ENCODE results near the gene BFSP1. TPM values are rescaled to one million over a fixed set of nuclear protein-coding genes. Genes with fewer than 3 reads are reported as not detected.

BFSP1 gene
- total and polyA plus RNA-seq, 2 experiments from 2014 or later = 2.7 to 4.9 TPM

DNA sequence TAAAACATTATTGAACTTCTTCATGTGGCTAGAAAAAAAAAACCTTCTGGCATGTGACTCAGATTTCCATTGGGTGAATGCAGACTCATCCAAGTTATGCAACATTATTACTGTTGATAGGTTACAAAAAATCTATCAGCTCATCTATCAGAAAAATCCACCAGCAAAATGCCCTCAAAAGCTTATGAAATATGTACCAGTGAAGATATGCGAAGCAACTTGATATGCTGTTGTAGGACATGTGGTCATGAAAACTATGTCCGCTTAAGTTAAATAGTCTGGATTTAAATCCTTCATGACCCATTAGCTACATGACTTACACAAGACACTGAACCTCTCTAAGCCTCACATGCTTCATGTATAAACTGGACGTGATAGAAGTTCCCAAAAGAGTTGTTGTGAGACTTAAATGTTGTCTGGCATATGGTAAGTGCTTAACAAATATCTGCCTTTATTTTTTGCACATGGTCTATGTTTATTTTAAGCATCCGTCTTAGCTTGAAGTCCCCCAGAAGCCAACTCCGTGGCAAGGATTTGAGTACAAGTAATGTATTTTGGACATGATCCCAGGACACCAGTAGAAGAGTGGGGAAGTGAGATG, 12.5 kb upstream of the BFSP1 start:
- ATAC-seq (no peak), DNase-seq (ENCODE audit: low spot score) (no peak)
- no peak overlapping the region for H3K27ac ChIP-seq (ENCODE audit: low read depth)
- H3K36me3 ChIP-seq (ENCODE audit: insufficient read depth) = no peaks in the 10 kb centered on the region
- Mint-ChIP-seq H3K4me3 (no peak overlapping the region), H3K36me3 (ENCODE audit: low read depth) (no peaks in the 10 kb centered on the region), H3K27me3 (ENCODE audit: insufficient read depth, low read depth, poor library complexity) (peaks cover 3% of the 10 kb centered on the region), H3K27ac (no peak overlapping the region), H3K9me3 (no peaks in the 10 kb centered on the region), H3K4me1 (peaks cover 4% of the 10 kb centered on the region; the same call in 2 of the 3 replicates)
- no peaks in the 10 kb centered on the region for H3K9me2 ChIP-seq (ENCODE audit: insufficient read depth)
- H3K4me2 ChIP-seq = no peak overlapping the region
- no peaks in the 10 kb centered on the region for H3K79me2 ChIP-seq (replicated peaks; ENCODE audit: insufficient read depth)
- peak overlapping the region; percentile 35; the same call in 1 of the 2 replicates for H2AFZ ChIP-seq
- no peak for TF ChIP-seq EZH2 (IDR thresholded peaks at IDR 0.05; ENCODE audit: low read depth, unreplicated experiment)
- TF ChIP-seq CTCF (conservative IDR thresholded peaks at IDR 0.05; ENCODE audit: low read depth in 2 of 2) = no peak
- TF ChIP-seq STAT1 (IDR thresholded peaks at IDR 0.05; ENCODE audit: unreplicated experiment) = no peak
- no peak for TF ChIP-seq POLR2AphosphoS5 (IDR thresholded peaks at IDR 0.05; ENCODE audit: low read depth)
- no peak for TF ChIP-seq CREB1 (CRISPR knock-in tag; IDR thresholded peaks at IDR 0.05; ENCODE audit: low read depth)
- no peak for TF ChIP-seq EZH2phosphoT487 (IDR thresholded peaks at IDR 0.05; ENCODE audit: unreplicated experiment)
- no peak for TF ChIP-seq ZNF114 (CRISPR knock-in tag; IDR thresholded peaks at IDR 0.05)
- TF ChIP-seq REST (IDR thresholded peaks at IDR 0.05; ENCODE audit: unreplicated experiment) = no peak
- no peak for TF ChIP-seq ZNF331 (CRISPR knock-in tag; IDR thresholded peaks at IDR 0.05; ENCODE audit: low read depth)
- TF ChIP-seq ZNF462 (CRISPR knock-in tag; IDR thresholded peaks at IDR 0.05) = no peak
- no peak for TF ChIP-seq NANOG (IDR thresholded peaks at IDR 0.05; ENCODE audit: borderline replicate concordance)
- TF ChIP-seq, protein P1, sequence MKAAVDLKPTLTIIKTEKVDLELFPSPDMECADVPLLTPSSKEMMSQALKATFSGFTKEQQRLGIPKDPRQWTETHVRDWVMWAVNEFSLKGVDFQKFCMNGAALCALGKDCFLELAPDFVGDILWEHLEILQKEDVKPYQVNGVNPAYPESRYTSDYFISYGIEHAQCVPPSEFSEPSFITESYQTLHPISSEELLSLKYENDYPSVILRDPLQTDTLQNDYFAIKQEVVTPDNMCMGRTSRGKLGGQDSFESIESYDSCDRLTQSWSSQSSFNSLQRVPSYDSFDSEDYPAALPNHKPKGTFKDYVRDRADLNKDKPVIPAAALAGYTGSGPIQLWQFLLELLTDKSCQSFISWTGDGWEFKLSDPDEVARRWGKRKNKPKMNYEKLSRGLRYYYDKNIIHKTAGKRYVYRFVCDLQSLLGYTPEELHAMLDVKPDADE (IDR thresholded peaks at IDR 0.05) = no peak
- no peak for TF ChIP-seq JUNB (IDR thresholded peaks at IDR 0.05; ENCODE audit: unreplicated experiment)
- H3K27me3 ChIP-seq (ENCODE audit: insufficient read depth) = no peaks in the 10 kb centered on the region
- H3F3A ChIP-seq (replicated peaks; ENCODE audit: low read depth) = 0 out of 2 replicates have a peak, but pooled peaks cover 2% of the 10 kb centered on the region
- peaks cover 4% of the 10 kb centered on the region for H3K4me1 ChIP-seq (ENCODE audit: insufficient read depth)
- no peaks in the 10 kb centered on the region for H4K20me1 ChIP-seq (replicated peaks; ENCODE audit: insufficient read depth)
- H3K4me3 ChIP-seq = no peak overlapping the region
